Stimulated activated CD8-positive, alpha-beta memory T cell treated with anti-CD3 and anti-CD28 coated beads, Interleukin-12 subunit alpha, Interleukin-12 subunit beta, amount 100 ng/mL, for 24 hours (primary cell): ENCODE measurements around the gene KCNK5.

ENCODE experiments used
- DNase-seq: peaks from one replicate; pipeline ENCODE4 v3.0.0-alpha.2; 2020; ENCODE audit errors: extremely low read depth

Gene KCNK5

DNA sequence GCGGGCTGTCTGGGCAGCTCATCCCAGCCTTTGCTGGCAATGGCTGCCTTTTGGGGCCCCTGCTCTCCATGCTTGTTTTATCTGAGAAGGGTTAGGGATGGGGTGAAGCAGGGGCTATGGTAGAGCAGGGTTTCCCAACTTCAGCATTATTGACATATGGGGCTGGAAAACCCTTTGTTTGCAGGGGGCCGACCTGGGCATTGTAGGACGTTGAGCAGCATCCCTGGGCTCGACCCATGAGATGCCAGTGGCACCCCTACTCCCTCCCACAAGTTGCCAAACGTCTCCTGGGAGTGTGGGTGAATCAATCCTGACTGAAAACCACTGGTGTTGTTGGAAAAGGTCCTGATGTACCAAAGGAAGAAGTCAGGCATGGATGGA lies 56.9 kb downstream of the KCNK5 start:
- no peak for DNase-seq

DNA sequence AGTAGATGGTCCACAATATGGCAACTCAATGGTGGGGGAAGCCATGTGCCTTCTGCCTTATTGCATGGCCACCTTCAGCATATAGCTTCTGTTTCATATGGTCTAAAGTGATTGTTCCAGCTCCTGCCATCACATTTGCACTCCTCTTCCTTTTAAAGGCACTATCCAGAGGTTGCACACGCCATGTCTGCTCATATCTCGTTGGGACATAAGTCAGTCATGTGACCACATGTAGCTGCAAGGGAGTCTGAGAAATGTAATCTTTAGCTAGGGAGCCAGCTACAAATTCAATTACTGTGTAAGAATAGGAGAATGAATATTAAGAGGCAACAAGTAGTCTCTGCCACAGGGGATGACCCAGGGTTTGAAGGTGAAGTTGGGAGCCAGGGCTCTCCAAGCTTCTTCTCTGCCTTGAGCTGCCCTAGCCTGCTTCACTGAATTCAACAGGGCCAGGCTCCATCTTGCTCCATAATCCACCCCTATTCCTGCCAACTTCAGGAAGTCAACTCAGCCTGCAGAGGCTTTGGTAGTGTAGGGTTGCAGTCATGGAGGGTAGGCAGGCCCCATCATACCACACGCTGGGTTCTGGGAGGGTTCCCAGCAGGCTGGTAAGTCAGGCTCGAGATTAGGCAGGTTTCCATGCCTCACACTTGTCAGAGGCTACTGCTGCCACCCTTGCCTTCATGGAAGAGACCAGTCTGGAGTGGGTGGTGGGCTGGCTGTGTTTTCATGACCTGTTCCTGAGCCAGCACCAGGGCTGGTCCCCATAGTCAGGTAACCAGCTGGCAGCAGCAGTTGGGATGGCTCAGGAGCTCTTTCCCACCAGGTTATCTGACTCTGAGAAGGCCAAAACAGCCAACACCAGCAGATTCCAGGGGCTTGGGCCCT lies 57.5 kb downstream of the KCNK5 start:
- DNase-seq, result no peak

DNA sequence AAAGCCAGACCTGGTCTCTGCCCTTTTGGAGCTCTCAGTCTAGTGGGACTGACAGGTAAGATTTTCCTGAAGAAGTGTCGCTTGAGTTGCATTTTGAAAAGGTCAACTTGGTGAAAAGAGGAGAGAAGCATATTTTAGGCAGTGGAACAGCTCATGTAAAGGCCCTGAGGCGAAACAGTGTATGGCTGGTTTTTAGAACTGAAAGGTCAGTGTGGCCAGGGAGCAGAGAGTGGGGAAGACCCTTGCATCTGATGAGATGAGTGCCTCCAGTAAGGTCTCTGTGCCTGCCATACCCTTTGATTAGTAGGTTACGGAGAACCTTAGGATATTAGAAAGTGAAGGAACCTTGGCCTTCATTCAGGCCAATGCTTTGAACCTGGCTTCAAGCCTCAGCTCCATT lies 58.4 kb downstream of the KCNK5 start:
- no peak for DNase-seq

DNA sequence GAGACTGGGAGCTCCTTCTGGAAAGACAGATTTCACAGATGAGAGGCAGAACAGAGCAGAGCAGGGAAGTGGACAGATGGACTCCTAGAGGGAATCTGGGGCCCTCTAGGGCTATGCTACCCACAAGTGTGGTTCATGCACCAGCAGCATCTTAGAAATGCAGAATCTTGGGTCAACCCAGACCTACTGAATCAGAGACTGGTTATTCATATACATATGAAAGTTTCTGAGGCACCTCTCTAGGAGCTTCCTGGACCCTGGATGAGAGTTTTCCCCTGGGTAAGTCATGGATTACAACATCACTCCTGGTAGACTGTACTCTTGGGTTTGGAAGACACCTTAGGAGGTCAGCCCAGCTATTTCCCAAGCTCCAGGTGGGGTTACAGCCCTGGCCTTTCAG lies 58.9 kb downstream of the KCNK5 start:
- DNase-seq, result no peak

DNA sequence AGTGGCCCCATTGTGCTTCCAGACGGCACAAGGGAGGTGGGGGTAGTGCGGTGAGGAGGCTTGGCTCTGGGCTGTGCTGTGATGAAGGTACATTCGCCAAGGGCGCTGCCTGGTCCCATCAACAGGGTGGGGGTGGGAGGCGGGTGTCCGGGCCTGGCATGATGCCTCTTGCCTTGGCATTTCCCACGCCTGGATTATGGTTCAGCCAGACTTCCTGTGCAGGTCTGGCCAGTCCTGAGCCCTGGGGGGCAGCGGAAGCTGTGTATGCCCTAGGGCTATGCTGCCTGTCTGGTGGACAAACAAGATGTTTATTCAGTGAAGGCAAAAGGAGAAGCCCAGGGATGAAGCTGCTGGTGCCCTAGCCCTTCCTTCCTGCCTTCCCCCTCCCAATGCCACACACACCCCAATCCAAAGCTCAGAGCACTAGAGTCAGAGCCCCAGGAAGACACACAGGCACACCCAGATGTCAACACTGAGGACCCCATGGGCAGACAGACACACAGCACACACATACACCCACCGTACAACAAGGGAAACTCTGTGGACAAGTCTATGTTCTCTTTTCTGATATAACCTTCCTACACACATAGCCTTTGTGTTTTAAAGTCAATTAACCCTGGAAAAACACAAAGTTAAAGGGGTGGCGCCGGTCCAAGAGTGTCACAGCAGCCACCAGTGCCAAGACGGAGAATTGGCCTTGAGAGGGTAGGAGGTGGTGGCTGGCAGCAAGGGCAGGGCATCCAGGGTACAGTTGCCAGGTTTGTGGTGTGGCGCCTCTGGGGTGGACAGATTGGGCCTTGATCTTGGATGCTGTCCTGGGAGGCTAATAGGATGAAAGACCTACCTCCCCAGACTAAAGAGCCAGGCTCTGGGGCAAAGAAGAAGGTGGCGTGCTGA lies 59.6 kb downstream of the KCNK5 start:
- no peak for DNase-seq

DNA sequence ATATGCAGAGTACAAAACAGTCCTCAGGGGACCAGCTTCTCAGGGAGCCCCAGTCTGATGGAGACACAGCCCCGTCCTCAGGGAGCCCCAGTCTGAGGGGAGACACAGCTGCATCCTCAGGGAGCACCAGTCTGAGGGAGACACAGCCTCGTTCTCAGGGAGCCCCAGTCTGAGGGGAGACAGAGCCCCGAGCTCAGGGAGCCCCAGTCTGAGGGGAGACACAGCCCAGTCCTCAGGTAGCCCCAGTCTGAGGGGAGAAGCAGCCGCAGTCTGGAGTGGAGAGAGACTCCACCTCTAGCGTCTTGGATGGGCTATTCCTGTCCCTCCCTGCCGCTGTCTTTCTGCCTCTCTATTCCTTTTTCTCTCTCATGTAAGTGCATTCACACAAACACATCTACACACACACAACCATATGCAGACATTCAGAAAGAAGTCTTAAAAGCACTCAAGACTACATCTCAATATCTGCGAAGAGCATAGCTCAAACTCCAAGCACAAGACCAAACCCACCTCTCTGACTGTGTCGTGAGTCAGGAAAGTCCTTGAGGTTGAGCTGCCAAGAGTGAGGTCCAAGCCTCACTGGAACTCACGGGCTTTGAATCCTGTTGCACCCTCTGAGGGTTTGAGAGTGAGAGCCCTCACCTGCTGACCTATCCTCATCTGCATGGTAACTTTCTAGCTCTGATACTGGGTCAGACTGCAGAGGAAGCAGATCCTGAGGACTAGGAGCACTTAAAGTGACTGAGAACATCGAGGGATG lies 61.2 kb downstream of the KCNK5 start:
- DNase-seq, result no peak

DNA sequence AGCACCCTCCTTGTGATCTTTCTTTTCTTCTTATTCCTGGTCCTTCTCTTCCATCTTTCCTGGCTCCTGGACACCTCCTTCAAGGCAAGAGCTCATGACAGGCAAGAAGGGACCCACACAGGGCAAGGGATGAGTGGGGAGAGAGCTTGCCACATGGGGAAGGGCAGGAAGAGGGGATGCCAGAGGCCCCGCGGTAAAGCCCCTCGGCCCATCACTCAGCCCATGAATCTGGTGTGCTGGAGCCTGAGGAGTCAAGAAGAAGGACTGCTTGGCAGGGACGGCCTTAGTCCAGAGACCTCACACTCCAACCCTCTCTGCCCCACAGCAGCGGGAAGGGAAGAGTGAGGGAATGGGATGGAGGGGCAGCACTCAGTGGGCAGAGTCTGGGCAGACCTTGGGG lies 62.0 kb downstream of the KCNK5 start:
- DNase-seq, result no peak

DNA sequence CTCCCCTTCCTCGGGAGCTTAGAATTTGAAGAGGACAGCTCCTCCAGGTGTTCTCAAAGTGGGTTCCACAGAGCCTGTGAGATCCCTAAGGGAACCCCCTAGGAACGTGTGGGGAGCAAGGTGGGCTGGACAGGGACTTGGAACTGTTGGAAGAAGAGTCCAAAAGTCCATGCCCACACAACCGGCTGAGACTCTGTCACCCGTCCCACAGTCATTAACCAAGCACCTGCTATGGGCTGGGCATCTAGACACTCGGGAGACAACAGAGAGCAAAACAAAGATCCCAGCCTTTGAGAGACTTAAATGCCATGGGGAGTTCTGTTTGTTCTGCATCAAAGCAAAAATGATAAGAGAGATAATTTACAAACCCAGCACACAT lies 62.4 kb downstream of the KCNK5 start:
- DNase-seq, result no peak

DNA sequence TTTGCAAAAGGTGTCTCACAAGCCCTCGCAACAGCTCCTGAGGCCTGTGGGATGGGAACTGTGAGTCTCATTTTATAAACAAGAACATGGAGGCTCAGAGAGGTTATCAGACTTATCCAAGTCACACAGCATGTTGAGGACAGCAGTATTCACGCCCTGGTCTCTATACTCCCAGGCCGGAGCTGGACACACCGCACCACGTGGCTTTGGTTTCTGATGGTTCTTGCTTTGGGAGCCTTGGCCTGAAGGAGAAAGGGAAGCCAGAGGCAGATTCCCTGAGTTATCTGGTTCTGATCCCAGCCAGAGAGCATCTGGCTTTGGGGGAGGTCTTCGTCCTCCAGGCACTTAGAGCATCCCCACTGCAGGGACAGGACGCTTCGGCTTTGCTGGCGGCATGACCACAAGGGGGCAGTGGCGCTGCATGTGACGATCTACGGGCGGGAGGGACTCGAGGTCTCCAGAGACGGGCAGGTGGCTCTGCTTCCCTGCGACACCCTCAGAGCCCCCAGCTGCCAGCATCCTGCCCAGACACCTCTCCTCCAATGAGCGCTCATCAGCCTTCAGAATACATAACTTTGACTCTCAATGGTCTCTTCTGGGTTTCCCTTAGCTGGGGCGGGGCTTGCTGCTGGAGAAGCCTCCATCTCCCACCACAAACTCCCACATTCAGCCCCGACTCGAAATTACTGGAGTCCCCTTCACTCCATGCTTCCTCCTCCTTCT lies 62.9 kb downstream of the KCNK5 start:
- DNase-seq, result peak; percentile 61

DNA sequence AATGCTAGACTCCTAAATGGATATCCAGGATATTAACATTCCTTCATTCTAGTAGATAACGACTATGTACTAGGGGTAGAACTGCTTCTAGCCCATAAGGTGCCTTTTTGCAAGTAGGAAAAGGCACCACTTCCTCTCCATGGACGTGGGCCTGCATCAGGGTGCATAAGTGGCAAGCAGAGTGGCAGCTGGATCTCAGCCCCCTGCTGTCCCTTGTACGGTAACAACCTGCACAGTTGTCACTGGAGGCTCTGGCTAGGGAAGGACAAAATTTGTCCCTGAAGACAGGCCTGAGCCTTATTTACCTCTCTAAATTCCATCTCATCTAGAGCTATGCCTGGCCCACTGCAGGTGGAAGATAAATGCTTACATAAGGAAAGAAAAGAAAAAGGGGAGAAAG lies 71.8 kb downstream of the KCNK5 start:
- no peak for DNase-seq

DNA sequence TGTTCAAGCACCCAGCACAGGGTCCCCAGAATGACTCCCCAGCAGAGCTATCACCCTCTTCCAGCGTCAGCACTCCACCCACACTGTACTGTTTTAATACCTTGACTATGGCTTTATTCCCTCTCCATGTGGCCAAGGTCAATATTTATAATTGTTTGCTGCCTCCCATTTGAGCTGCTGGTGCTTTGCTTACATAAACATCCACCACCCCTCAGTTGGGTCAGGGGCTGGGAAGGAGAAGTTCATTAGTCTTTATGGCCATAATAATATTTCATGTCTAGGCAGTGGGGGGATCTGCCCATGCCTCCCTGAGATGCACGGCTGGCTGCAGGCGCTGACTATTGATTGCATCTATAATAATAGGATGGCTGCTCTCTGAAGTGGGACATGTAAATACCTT lies 72.5 kb downstream of the KCNK5 start:
- DNase-seq, result no peak

DNA sequence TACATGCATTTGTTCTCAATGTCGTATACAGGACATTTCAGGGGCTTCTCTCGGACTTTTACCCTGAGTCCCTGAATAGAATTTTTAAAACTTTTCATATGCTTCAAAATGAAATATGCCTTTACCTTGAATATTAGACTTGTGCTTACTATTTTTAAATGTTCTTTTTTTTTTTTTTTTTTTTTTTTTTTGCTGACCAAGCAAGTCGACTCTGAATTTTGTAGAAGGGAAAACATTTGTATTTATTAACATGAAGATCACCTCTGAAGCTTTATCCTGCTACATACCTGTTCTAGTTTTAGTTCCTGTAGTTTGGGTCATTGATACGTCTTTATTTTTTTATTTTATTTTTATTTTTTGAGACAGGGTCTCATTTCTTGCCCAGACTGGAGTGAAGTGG lies 74.6 kb downstream of the KCNK5 start:
- DNase-seq, result no peak

DNA sequence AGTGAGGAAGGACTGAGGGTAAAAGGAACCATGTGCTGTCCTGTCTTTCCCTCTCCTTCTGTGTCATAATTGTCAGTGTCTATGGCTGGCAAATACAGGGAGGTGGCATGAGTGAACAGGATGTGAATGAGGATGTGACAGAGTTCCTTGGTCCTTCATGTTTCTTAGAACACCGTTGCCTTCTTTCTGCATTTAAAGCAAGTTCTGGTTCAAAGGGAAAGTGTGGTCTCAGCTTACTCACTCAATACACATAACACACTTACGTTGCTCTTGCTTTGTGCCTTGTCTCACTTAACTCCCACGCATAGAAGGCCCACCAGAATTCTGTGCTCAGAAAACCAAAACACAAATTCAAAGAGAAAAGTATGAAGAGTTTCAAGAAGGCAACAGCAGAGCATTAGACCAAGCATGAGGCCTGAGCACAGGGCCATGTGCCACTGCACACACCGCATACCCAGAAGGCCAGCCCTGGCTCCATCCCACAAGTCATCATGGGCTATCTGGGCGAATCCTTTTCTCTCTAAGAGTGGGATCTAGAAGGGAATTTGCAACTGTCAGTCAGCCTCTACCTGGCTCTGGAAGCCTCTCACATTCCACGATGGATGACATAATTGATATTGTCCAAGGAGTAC lies 75.4 kb downstream of the KCNK5 start:
- no peak for DNase-seq

DNA sequence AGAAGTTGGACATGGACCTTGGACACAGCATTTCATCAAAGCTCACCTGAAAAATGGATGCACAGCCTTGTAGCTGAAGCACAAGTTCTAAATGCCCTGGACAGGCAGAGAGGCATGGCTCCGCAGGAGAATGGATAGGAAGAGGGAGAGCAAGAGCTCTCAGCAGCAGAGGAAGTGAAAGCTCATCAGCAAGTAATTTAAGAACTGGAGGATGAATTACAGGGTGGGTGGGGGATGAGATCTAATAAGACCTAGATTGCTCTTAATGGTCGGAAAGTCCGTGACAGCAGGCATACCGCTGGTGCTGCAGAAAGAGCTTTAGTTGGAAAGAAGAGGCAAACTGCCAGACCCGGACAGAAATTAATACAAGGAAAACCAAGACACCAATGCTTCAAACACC lies 77.0 kb downstream of the KCNK5 start:
- no peak for DNase-seq

DNA sequence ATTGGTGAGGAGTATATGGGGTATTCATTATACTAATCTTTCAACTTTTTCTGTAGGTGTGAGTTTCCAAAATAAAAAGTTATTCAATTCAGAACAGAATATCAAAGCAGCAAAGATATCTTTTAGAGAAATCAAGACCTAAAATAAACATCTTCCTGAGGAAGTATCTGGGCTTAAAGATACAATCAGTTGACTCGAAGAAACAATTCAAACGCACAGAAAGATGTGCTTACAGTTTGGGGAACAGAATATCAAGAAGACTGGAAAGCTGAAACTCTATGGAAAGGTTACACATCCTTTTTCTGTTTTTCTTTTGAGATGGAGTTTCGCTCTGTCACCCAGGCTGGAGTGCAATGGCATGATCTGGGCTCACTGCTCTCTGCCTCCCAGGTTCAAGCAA lies 78.1 kb downstream of the KCNK5 start:
- no peak for DNase-seq

DNA sequence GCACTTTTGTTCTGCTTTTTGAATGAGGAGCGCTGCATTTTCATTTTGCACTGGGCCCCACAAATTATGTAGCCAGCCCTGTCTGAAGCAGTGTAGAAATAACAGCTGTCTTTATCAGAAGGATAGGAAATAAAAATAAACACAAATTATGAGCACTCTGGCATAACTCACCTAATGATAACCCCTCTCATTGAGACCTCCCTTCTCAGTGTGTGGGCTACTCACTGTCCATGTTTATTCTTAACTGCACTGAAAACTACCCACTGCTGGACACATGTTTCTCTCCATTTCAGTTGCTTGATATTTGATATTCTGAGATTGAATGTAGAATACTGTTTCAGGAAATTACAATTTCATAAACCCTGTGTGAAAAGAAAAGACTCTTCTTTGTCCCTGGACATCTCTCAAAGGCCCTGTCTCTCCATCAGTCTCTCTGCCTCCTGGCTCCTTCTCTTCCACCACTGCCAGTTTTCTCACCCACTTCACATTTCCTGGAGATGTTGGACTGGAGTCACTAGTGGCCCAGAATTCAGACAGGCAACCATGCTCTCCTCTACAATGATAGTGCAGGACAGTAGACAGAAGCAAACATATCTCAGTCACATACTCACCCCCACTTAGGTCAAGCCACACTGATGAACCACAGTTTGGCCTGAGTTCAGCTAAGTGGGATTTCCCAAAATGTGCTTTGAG lies 84.6 kb downstream of the KCNK5 start:
- no peak for DNase-seq

DNA sequence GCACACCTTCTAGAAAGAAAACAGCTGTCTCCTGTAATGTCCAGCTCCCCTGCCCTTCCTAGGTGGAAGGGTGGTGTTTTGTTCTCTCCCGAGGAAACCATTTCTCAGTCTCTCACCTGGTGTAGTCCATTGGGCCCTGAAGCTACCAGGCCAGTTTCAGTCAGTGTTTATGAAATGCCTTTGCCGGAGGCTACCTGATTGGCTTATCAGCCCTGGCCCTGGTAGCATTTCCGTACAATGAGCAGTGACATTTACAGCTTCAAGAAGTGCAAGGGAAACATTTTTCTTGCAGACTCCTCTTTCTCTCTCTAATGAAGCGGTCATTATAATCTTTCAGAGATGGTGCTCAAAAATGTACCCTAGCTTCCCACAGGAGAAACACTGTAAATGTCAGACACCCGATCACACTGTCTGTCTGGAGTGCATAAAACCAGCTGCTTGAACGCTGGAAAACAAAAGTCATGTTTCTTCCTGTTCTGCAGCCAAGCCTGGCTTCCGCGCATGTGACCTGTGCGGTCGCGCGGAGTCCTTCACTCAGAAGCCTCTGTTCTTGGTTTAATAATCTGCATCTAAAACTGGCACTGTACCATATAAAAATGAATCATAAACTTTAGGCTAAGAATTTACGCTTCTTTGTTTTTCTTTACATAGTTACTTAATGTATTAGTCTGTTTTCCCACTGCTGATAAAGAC lies 85.9 kb downstream of the KCNK5 start:
- DNase-seq, result no peak

DNA sequence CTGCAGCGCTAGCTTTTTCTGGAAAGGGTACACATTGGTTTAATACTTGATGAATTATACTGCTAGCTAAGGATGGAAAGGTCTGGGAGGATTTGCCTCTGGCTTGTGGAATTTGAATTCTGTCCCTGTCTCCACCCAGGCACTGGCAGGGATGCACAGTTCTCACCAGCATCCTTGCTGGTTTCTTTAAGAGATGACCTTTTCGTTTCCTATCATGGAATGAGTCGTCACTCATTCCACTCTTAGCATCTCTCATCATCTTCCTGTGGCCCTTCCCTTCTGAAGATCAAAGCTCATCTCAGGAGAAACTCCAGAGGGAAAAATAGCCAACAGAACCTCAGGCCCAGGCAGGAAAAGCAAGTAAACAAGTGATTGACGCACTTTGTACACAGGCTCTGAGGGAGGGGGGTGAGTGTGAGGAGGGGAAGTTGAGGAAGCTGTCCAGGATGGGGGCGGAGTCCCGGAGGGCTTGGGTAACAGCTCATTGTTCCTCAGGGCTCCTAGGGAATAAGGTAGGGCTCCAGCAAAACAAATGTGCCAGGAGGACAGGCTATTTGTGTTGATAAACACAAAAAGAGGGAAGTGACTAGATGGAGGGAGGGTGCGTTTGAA lies 88.6 kb downstream of the KCNK5 start:
- no peak for DNase-seq
